Skeletal muscle tissue (tissue), 4 donors: Measurements from ENCODE around the gene VAV1. TPM values are rescaled to one million over a fixed set of nuclear protein-coding genes. Genes with fewer than 3 reads are reported as not detected.
"Not testable (repeated sequence)": the region's sequence is repeated elsewhere in the genome, so short reads cannot be mapped to it uniquely, and the experiment has no call there.

ENCODE experiments used
- H3K27ac ChIP-seq: one replicate; pipeline ENCODE4 v1.7.0; 2013; ENCODE audit warnings: mild to moderate bottlenecking, low read depth, low read length, inconsistent platforms
- H3K27me3 ChIP-seq, 3 donors: one replicate each; pipeline ENCODE4 v1.7.0; 2013; ENCODE audit warnings: low read length in 3 of 3; ENCODE audit not compliant: control insufficient read depth in 3 of 3, insufficient read depth in 3 of 3
- H3K36me3 ChIP-seq, 3 donors: one replicate each; pipeline ENCODE4 v1.7.0; 2013; ENCODE audit warnings: low read length in 3 of 3; ENCODE audit not compliant: control insufficient read depth in 3 of 3, insufficient read depth in 3 of 3
- H3K4me1 ChIP-seq, 3 donors: one replicate each; pipeline ENCODE4 v1.7.0; 2013; ENCODE audit warnings: low read length in 3 of 3, mild to moderate bottlenecking in 3 of 3; ENCODE audit not compliant: control insufficient read depth in 3 of 3, insufficient read depth in 3 of 3
- H3K4me3 ChIP-seq, 3 donors: one replicate each; pipeline ENCODE4 v1.7.0; 2013; ENCODE audit warnings: low read length in 3 of 3
- H3K9ac ChIP-seq, 3 donors: one replicate each; pipeline ENCODE4 v1.7.0; 2013; ENCODE audit warnings: low read length in 3 of 3, mild to moderate bottlenecking in 3 of 3, moderate library complexity in 2 of 3, low read depth in 1 of 3
- H3K9me3 ChIP-seq, 3 donors: one replicate each; pipeline ENCODE4 v1.7.0; 2013; ENCODE audit warnings: low read length in 3 of 3; ENCODE audit not compliant: control insufficient read depth in 3 of 3
- total RNA-seq: library from RNA; depleted of rRNA; stranded (reverse); fragments of >200 nt; gene quantifications from one replicate; pipeline ENCODE4 v1.2.3, GENCODE V29; 2014
- donor health status: Osteomylitis.

The VAV1 gene
- total RNA-seq, 1 donor from 2014 or later: 4.7 TPM

GRCh38 chr19:6754653-6755463 is 17.6 kb upstream of the VAV1 start:
- Histone ChIP-seq H3K9ac (no peak overlapping the region), H3K4me3 (no peak overlapping the region), H3K9me3 (no peaks in the 10 kb centered on the region), H3K4me1 (peaks cover 10 to 16% (median 11%) of the 10 kb centered on the region in 3 donors), H3K36me3 (peaks cover 23 to 25% (median 25%) of the 10 kb centered on the region in 3 donors), H3K27me3 (no peaks in the 10 kb centered on the region), H3K27ac (no peak overlapping the region)

DNA sequence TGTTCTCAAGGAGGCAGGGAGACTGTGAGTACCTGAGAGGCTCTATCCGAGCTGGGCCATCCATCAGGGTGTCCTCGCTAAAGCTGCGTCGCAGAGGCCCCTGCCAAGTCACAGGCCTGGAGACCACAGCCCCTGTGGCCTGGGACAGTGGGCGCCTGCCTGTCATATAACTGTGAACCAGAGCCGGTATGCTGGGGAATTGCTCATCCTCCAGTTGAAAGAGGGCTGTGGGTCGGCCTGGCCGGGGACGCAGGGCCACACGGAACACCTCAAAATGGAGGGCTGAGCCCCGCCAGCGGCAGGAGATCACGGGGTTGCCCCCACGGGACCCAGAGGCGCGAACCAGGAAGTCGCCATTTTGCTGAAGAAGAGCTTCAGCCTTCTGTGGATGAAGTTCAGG is 11.9 kb upstream of the VAV1 start:
- peaks cover 0 to 3% (median 0%) of the 10 kb centered on the region in 3 donors for H3K9me3 ChIP-seq
- H3K9ac ChIP-seq: no peak overlapping the region
- H3K4me1 ChIP-seq: no peaks in the 10 kb centered on the region
- no peak overlapping the region for H3K4me3 ChIP-seq
- H3K27ac ChIP-seq: no peak overlapping the region
- H3K27me3 ChIP-seq: peaks cover 3 to 12% (median 10%) of the 10 kb centered on the region in 3 donors
- H3K36me3 ChIP-seq: no peaks in the 10 kb centered on the region

DNA sequence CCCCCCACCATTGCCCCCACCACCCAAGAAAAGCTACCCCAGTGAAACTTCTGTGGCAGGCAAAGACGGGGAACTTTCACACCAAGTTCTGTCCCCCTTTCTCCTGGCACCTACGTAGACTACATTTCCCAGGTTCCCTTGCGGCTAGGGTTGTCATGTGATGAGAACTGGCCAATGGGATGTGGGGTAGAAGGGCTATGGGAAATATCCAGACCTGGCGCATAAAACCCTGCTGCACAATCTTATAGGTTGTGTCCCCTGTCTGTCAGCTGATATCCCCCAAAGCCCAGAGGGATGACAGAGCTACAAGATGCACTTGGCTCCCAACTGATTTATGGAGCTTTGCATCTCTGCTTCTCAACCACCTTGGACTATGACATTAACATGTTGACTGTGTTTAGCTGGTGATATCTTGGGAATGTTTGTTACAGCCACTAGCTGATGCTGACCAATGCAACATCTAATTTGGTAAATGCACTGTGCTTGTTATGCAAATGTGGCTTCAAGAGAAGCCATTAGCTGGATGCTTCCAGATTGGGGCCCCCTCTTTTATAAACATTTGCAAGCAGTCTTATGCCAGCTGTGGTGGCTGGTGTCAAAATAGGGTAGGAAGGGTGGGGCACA is 11.3 kb upstream of the VAV1 start:
- Histone ChIP-seq H3K4me3 (no peak overlapping the region), H3K9ac (no peak overlapping the region), H3K4me1 (peaks cover 0 to 3% (median under 1%) of the 10 kb centered on the region in 3 donors), H3K9me3 (peaks cover 0 to 3% (median 0%) of the 10 kb centered on the region in 3 donors), H3K36me3 (no peaks in the 10 kb centered on the region), H3K27me3 (peaks cover 8 to 18% (median 13%) of the 10 kb centered on the region in 3 donors), H3K27ac (no peak overlapping the region)

GRCh38 chr19:6762253-6762797 is 10.2 kb upstream of the VAV1 start:
- H3K4me3 ChIP-seq, H3K9ac ChIP-seq, H3K4me1 ChIP-seq, H3K9me3 ChIP-seq, H3K36me3 ChIP-seq, H3K27ac ChIP-seq: not testable (repeated sequence)
- H3K27me3 ChIP-seq: peaks cover 16 to 29% (median 25%) of the 10 kb centered on the region in 3 donors

DNA sequence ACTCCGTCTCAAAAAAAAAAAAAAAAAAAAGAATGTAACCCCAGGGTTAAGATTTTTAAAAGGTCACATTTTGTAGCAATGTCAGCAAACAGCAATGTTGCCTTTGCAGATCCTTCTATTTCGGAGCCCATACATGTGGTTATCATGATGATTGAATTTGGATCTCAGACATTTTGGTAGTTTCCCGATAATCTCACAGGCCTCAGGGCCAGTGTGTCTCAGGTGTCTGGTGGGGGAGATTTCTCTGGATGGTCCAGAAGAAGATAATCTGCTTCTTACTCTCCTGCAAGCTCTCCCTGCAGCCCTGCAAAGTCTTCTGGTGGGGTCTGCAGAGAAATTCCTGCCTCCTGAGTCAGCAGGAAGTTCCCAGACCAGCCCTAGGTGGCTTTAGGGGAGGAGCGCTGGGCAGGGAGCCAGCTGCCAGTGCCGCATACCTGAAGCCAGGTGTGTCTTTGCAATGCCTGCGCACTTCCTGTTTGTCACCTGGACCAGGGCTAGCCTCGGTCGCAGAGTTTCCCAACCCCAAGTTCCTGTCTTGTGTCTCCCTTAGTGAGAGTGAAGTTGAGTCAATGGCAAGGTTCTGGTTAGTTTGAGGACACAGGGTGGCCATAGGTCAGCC is 6.7 kb upstream of the VAV1 start:
- H3K4me1 ChIP-seq: peaks cover 0 to 11% (median 9%) of the 10 kb centered on the region in 3 donors
- H3K36me3 ChIP-seq: no peaks in the 10 kb centered on the region
- peaks cover 0 to 3% (median 0%) of the 10 kb centered on the region in 3 donors for H3K9me3 ChIP-seq
- no peak overlapping the region for H3K27ac ChIP-seq
- no peak overlapping the region for H3K9ac ChIP-seq
- H3K4me3 ChIP-seq: no peak overlapping the region
- H3K27me3 ChIP-seq: peaks cover 21 to 42% (median 33%) of the 10 kb centered on the region in 3 donors

DNA sequence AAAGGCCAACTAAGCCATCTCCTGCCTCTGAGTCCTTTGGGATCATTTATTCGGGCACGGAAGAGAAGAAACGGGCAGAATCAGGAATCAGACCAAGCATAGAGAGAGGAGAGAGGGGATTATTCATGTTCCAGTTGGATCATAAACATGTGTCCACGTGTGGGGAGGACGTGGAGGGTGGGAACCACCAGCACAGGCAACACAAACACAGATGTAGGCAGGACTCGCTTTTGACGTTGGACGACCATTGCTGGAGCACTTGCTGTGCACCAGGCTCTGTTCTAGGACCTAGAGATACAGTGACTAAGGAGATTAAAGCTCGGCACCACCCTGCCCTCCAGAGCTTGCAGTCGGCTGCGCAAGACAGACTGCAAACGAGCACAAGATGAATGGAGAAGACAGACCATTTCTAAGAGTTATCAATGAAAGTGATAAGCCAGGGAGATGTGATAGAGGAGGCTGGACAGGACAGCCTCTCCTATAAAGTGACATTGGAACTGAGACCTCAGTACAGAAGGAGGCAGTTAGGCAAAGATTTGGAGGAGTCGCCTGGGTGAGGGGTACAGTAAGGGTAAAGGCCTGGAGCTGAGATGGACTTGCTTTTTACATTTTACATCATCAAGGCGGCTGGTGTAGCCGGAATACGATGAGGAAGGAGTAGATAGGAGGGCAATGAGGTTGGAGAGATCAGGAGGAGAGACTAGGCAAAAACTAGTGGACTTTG is 6.0 kb upstream of the VAV1 start:
- Histone ChIP-seq H3K4me1 (peaks cover 0 to 11% (median 9%) of the 10 kb centered on the region in 3 donors), H3K27ac (no peak overlapping the region), H3K36me3 (no peaks in the 10 kb centered on the region), H3K9ac (no peak overlapping the region), H3K4me3 (no peak overlapping the region), H3K9me3 (no peaks in the 10 kb centered on the region), H3K27me3 (peaks cover 21 to 42% (median 33%) of the 10 kb centered on the region in 3 donors)

DNA sequence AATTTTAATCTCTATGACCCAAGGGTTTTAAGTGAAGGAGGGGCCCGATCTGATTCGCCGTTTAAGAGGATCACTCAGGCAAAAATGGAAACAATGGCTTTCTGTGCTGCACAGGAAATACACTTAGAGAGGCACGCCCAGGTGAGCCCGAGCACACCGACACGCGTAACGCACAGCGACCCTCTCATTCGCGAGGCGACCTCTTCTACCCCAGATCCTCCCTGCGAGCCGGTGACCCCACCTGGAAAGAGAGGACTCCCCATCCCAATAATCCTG is 5.5 kb upstream of the VAV1 start:
- Histone ChIP-seq H3K27ac (no peak overlapping the region), H3K36me3 (no peaks in the 10 kb centered on the region), H3K4me1 (peaks cover 0 to 11% (median 9%) of the 10 kb centered on the region in 3 donors), H3K27me3 (peaks cover 21 to 42% (median 37%) of the 10 kb centered on the region in 3 donors), H3K9me3 (no peaks in the 10 kb centered on the region), H3K9ac (no peak overlapping the region), H3K4me3 (peak overlapping the region in 1 of 3 donors; percentile 42)

DNA sequence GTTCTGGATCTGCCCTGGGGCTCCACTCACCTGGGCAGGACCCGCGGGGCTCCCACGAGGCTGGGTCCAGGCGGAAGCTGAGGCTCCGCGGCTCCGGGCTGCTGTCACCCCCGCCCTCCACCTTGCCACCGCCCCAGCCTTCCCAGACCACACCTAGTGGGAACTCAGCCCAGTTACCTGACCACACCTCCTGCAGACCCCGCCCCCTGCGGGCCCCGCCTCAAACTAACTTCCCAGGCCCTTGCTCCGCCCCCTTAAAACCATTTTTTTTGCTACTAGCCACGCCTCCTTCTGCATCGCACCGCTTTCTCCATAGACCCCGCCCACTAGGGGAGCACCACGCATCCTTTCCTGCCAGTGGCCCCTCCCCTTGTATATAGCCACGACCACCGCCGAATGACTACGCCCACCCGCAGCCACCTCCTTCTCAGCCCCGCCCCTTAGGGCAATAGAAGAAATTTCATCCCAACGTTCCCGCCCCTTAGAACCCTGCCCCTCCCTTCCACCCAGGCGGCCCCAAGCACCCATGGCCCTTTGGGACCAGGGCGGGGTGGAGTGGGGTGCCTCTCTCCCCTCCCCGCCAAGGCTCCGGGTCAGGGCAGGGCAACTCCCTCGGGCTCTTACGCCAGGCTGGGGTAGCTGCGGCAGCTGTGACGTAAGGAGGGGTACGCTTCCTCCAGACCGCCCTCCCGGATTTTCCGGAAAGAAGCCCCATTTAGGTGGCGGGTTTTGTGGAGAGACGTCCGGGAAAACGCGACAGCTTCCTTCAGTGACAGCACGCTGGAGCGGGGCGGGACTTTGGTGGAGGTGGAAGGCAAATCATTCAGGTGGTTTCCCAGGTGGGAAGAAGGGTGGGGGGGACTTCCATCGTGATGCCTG is 4.9 kb upstream of the VAV1 start, which contains the start of gene SH2D3A:
Gene SH2D3A, minus strand, starts transcription at position 79 of the 879 bp plus-strand sequence. CDS start 3,687 bp downstream, outside the sequence.
- Histone ChIP-seq H3K36me3 (no peaks in the 10 kb centered on the region), H3K27me3 (peaks cover 21 to 42% (median 39%) of the 10 kb centered on the region in 3 donors), H3K4me3 (peak within 1 kb of the TSS in 1 of 3 donors; percentile 42), H3K9me3 (no peaks in the 10 kb centered on the region), H3K9ac (no peak within 1 kb of the TSS), H3K27ac (no peak within 1 kb of the TSS), H3K4me1 (peaks cover 0 to 11% (median 9%) of the 10 kb centered on the region in 3 donors)
